HL-60 (cell line): ENCODE data around the gene LARP1B.
A peak's percentile ranks its signal among the peaks of the same experiment; 100 is the strongest.
"Not testable (repeated sequence)": the region's sequence is repeated elsewhere in the genome, so short reads cannot be mapped to it uniquely, and the experiment has no call there.

Experiments
- DNase-seq, 2 experiments: peaks; one replicate each; pipeline ENCODE4 v3.0.0-alpha.2; 2010 to 2020; ENCODE audit warnings: low read depth in 1 of 2, low spot score in 1 of 2
- H3K27ac ChIP-seq: fragments of 250-450 bp; sonication (Bioruptor Pico); replicated peaks from 2 replicates; pipeline ENCODE4 v1.5.1; 2020; ENCODE audit warnings: mild to moderate bottlenecking, moderate library complexity
- H3K27me3 ChIP-seq: fragments of 250-450 bp; sonication (Bioruptor Pico); 2 replicates; pipeline ENCODE4 v1.5.1; 2021; ENCODE audit warnings: mild to moderate bottlenecking, moderate library complexity; ENCODE audit not compliant: insufficient read depth, poor library complexity, severe bottlenecking
- H3K4me3 ChIP-seq: replicated peaks from 2 replicates; pipeline ENCODE4 v1.5.1; 2011; ENCODE audit warnings: mild to moderate bottlenecking, control low read depth, low read length; ENCODE audit not compliant: insufficient read depth
- CTCF ChIP-seq: IDR thresholded peaks from one replicate; pipeline ENCODE4 v1.5.1; 2011; ENCODE audit warnings: low read length, control low read depth, inconsistent platforms; ENCODE audit not compliant: insufficient read depth
- GABPA ChIP-seq: IDR thresholded peaks from 2 replicates; pipeline ENCODE4 v1.6.1; 2012; ENCODE audit warnings: low read depth
- POLR2AphosphoS5 ChIP-seq: IDR thresholded peaks from 2 replicates; pipeline ENCODE4 v1.6.1; 2012; ENCODE audit warnings: low read depth
- REST ChIP-seq: IDR thresholded peaks from 2 replicates; pipeline ENCODE4 v1.6.1; 2012; ENCODE audit warnings: low read depth; ENCODE audit not compliant: insufficient replicate concordance
- SPI1 ChIP-seq: IDR thresholded peaks from 2 replicates; pipeline ENCODE4 v1.6.1; 2012; ENCODE audit warnings: low read depth, mild to moderate bottlenecking, borderline replicate concordance

Gene LARP1B

GRCh38 chr4:128056396-128056795 is 4.7 kb upstream of the LARP1B start:
- TF ChIP-seq CTCF (no peak), GABPA (no peak), POLR2AphosphoS5 (no peak), REST (no peak), SPI1 (no peak)
- Histone ChIP-seq H3K27me3 (no peaks in the 10 kb centered on the region), H3K4me3 (no peak overlapping the region), H3K27ac (no peak overlapping the region)
- no peak for DNase-seq

- TF ChIP-seq CTCF (no peak), REST (no peak), GABPA (no peak), POLR2AphosphoS5 (no peak), SPI1 (no peak)
- H3K27me3 ChIP-seq = no peaks in the 10 kb centered on the region
- no peak for DNase-seq
- H3K27ac ChIP-seq = peak overlapping the region; percentile 97
- H3K4me3 ChIP-seq = peak overlapping the region; percentile 89
Measured at GRCh38 chr4:128060121-128060698, 902 bp upstream of the LARP1B start.

GRCh38 chr4:128061566-128062536 is 739 bp downstream of the LARP1B start:
- Histone ChIP-seq H3K27me3 (no peaks in the 10 kb centered on the region), H3K27ac (peak overlapping the region; percentile 97), H3K4me3 (peak overlapping the region; percentile 89)
- peak in 1 of 2 experiments; percentile 66 for DNase-seq
- TF ChIP-seq POLR2AphosphoS5 (peak; percentile 45; the same call in 1 of the 2 replicates), REST (no peak), CTCF (peak; percentile 3), GABPA (no peak)

- not testable (repeated sequence) for H3K4me3 ChIP-seq, DNase-seq, H3K27me3 ChIP-seq, H3K27ac ChIP-seq
Measured at GRCh38 chr4:128066453-128066820, 5.3 kb downstream of the LARP1B start.
